HEK293 (cell line): ENCODE data around the gene GUCA2B.

Experiments
- CTCF ChIA-PET: fragments of 350-600 bp; formaldehyde crosslinking; extraction: SDS; loops from one replicate; lab custom pipeline; 2021; ENCODE audit warnings: antibody characterized with exemption; lab: Yijun Ruan, JAX
- POLR2A ChIA-PET: fragments of 300-600 bp; formaldehyde crosslinking; extraction: SDS; loops from one replicate; lab custom pipeline; 2020; ENCODE audit warnings: antibody characterized with exemption, inconsistent platforms; lab: Yijun Ruan, JAX
- H3K27ac ChIP-seq: fragments of 200-500 bp; sonication (Bioruptor generic); 2 replicates; pipeline ENCODE4 v1.5.1; 2014; ENCODE audit warnings: low read depth, low read length, control low read depth, inconsistent platforms; ENCODE audit errors: extremely low read depth
- H3K36me3 ChIP-seq, 2 experiments: fragments of 200-500 bp in 1 of 2; sonication (Bioruptor generic) in 1 of 2; 1 replicate in 1 of 2; 2 replicates in 1 of 2; pipeline ENCODE4 v1.5.1; 2014 to 2017; ENCODE audit warnings: inconsistent platforms in 2 of 2, low read length in 2 of 2; ENCODE audit not compliant: control insufficient read depth in 2 of 2, insufficient read depth in 1 of 2
- H3K4me1 ChIP-seq: fragments of 200-500 bp; sonication (Bioruptor generic); 2 replicates; pipeline ENCODE4 v1.5.1; 2014; ENCODE audit warnings: mild to moderate bottlenecking, low read length, inconsistent platforms; ENCODE audit not compliant: control insufficient read depth, insufficient read depth
- H3K4me3 ChIP-seq: 2 replicates; pipeline ENCODE4 v1.5.1; 2011; ENCODE audit warnings: low read depth, mild to moderate bottlenecking, control low read depth, low read length, moderate library complexity
- H3K9me3 ChIP-seq: fragments of 200-500 bp; sonication (Bioruptor generic); 2 replicates; pipeline ENCODE4 v1.5.1; 2014; ENCODE audit warnings: low read depth, low read length, inconsistent platforms; ENCODE audit not compliant: control insufficient read depth, insufficient read depth
- BCL11B ChIP-seq: fragments of 450-650 bp; formaldehyde crosslinking; IDR thresholded peaks from 2 replicates; pipeline ENCODE4 v1.5.1; 2016; ENCODE audit warnings: low read depth, missing biosample characterization, missing genetic modification characterization
- KLF16 ChIP-seq: fragments of 450-650 bp; formaldehyde crosslinking; IDR thresholded peaks from 2 replicates; pipeline ENCODE4 v1.5.1; 2017; ENCODE audit warnings: missing biosample characterization, missing genetic modification characterization
- KLF7 ChIP-seq: fragments of 450-650 bp; formaldehyde crosslinking; IDR thresholded peaks from 2 replicates; pipeline ENCODE4 v1.5.1; 2016; ENCODE audit warnings: missing biosample characterization, missing genetic modification characterization, borderline replicate concordance
- MYNN ChIP-seq: fragments of 450-650 bp; formaldehyde crosslinking; IDR thresholded peaks from 2 replicates; pipeline ENCODE4 v1.5.1; 2016; ENCODE audit warnings: missing biosample characterization, missing genetic modification characterization, borderline replicate concordance
- SETDB1 ChIP-seq: IDR thresholded peaks from one replicate; pipeline ENCODE4 v1.6.1; 2017; ENCODE audit warnings: mild to moderate bottlenecking, low read length, moderate library complexity, mixed read lengths; ENCODE audit not compliant: insufficient read length
- TRIM28 ChIP-seq: IDR thresholded peaks from 2 replicates; pipeline ENCODE4 v1.6.1; 2011; ENCODE audit warnings: low read length, control low read depth, borderline replicate concordance
- ZFP3 ChIP-seq: fragments of 450-650 bp; formaldehyde crosslinking; IDR thresholded peaks from 2 replicates; pipeline ENCODE4 v1.5.1; 2016; ENCODE audit warnings: low read depth, missing biosample characterization, missing genetic modification characterization
- ZNF157 ChIP-seq: fragments of 450-650 bp; formaldehyde crosslinking; IDR thresholded peaks from 2 replicates; pipeline ENCODE4 v1.5.1; 2016; ENCODE audit warnings: missing biosample characterization, missing genetic modification characterization
- ZNF202 ChIP-seq: fragments of 450-650 bp; formaldehyde crosslinking; IDR thresholded peaks from 2 replicates; pipeline ENCODE4 v1.5.1; 2016; ENCODE audit warnings: missing biosample characterization, missing genetic modification characterization, borderline replicate concordance
- ZNF248 ChIP-seq: fragments of 450-650 bp; formaldehyde crosslinking; IDR thresholded peaks from 2 replicates; pipeline ENCODE4 v1.5.1; 2017; ENCODE audit warnings: missing biosample characterization, missing genetic modification characterization
- ZNF266 ChIP-seq: fragments of 450-650 bp; formaldehyde crosslinking; IDR thresholded peaks from 2 replicates; pipeline ENCODE4 v1.5.1; 2016; ENCODE audit warnings: missing biosample characterization, missing genetic modification characterization, low read depth
- ZNF37A ChIP-seq: fragments of 450-650 bp; IDR thresholded peaks from 2 replicates; pipeline ENCODE4 v1.5.1; 2018; ENCODE audit warnings: missing biosample characterization, missing genetic modification characterization
- ZNF391 ChIP-seq: fragments of 450-650 bp; formaldehyde crosslinking; IDR thresholded peaks from 2 replicates; pipeline ENCODE4 v1.5.1; 2016; ENCODE audit warnings: low read depth, missing biosample characterization, missing genetic modification characterization, borderline replicate concordance
- ZNF433 ChIP-seq: fragments of 450-650 bp; formaldehyde crosslinking; IDR thresholded peaks from 2 replicates; pipeline ENCODE4 v1.5.1; 2016; ENCODE audit warnings: missing biosample characterization, missing genetic modification characterization, low read depth
- ZNF510 ChIP-seq: fragments of 450-650 bp; formaldehyde crosslinking; IDR thresholded peaks from 2 replicates; pipeline ENCODE4 v1.5.1; 2018; ENCODE audit warnings: mild to moderate bottlenecking, missing genetic modification characterization, missing biosample characterization; ENCODE audit not compliant: insufficient replicate concordance
- ZNF549 ChIP-seq: fragments of 450-650 bp; IDR thresholded peaks from 2 replicates; pipeline ENCODE4 v1.5.1; 2018; ENCODE audit warnings: missing biosample characterization, missing genetic modification characterization, mild to moderate bottlenecking, inconsistent platforms, moderate library complexity
- ZNF639 ChIP-seq: fragments of 450-650 bp; formaldehyde crosslinking; IDR thresholded peaks from 2 replicates; pipeline ENCODE4 v1.5.1; 2016; ENCODE audit warnings: missing biosample characterization, missing genetic modification characterization
- TF ChIP-seq, protein P1 (sequence below): fragments of 450-650 bp; formaldehyde crosslinking; IDR thresholded peaks from 2 replicates; pipeline ENCODE4 v1.5.1; 2016; ENCODE audit warnings: missing biosample characterization, missing genetic modification characterization

Gene GUCA2B

GRCh38 chr1:42152907-42153600 is at the start of gene GUCA2B:
GUCA2B (plus strand) TSS chr1:42153410; CDS start chr1:42153451, 41 bp downstream.
- CTCF ChIA-PET, result no interaction called here
- Histone ChIP-seq H3K27ac (no peak within 1 kb of the TSS), H3K9me3 (no peaks in the 10 kb centered on the region), H3K4me1 (no peaks in the 10 kb centered on the region)
- TF ChIP-seq ZNF549 (tag by site-specific recombination), result no peak
- TF ChIP-seq, all 188 proteins: peak for 0
- Histone ChIP-seq H3K36me3 (no peaks in the 10 kb centered on the region), H3K4me3 (no peak within 1 kb of the TSS)
- POLR2A ChIA-PET, result no interaction called here

DNA sequence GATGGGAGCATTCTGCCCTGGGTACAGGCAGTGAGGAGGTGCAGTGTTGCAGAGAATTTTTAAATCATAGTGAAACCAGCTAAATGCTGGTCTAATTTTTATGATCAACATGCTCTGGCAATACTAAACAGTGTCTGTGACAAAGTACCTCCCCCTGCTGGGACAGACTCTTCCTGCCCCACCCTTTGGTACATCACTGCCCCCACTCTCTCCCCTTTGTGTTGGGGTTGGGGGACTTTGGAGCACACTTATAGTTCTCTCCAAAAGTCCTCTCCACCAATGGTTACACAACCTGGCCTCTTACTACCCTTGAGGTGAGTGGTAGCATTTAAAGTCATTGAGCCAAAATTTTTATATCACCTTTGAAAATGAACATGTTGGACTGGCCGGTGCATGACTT is 48.2 kb upstream of the GUCA2B start:
- no peak overlapping the region for H3K27ac ChIP-seq
- no peaks in the 10 kb centered on the region; the same call in 1 of the 2 replicates for H3K9me3 ChIP-seq
- H3K36me3 ChIP-seq, result no peaks in the 10 kb centered on the region
- TF ChIP-seq ZNF37A (tag by site-specific recombination) (peak; percentile 85), MYNN (tag by site-specific recombination) (no peak)
- H3K4me3 ChIP-seq, result no peak overlapping the region
- CTCF ChIA-PET, result no interaction called here
- no peaks in the 10 kb centered on the region for H3K4me1 ChIP-seq
- POLR2A ChIA-PET, result no interaction called here

GRCh38 chr1:42108309-42108708 is 44.9 kb upstream of the GUCA2B start:
- TF ChIP-seq ZNF510 (tag by site-specific recombination), result no peak
- TF ChIP-seq ZNF433 (tag by site-specific recombination), result no peak
- TF ChIP-seq ZNF248 (tag by site-specific recombination), result no peak
- TF ChIP-seq KLF16 (tag by site-specific recombination), result no peak
- TF ChIP-seq ZNF157 (tag by site-specific recombination), result no peak
- TF ChIP-seq KLF7, result no peak
- TF ChIP-seq, protein P1, sequence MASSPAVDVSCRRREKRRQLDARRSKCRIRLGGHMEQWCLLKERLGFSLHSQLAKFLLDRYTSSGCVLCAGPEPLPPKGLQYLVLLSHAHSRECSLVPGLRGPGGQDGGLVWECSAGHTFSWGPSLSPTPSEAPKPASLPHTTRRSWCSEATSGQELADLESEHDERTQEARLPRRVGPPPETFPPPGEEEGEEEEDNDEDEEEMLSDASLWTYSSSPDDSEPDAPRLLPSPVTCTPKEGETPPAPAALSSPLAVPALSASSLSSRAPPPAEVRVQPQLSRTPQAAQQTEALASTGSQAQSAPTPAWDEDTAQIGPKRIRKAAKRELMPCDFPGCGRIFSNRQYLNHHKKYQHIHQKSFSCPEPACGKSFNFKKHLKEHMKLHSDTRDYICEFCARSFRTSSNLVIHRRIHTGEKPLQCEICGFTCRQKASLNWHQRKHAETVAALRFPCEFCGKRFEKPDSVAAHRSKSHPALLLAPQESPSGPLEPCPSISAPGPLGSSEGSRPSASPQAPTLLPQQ (tag by site-specific recombination), result no peak
- no peak for TF ChIP-seq ZNF266 (tag by site-specific recombination)
- no peak for TF ChIP-seq ZNF37A (tag by site-specific recombination)
- TF ChIP-seq BCL11B (tag by site-specific recombination), result no peak
- no peak for TF ChIP-seq ZFP3
- TF ChIP-seq TRIM28, result no peak
- no peak for TF ChIP-seq ZNF391 (tag by site-specific recombination)
- TF ChIP-seq ZNF202, result no peak
- no peak for TF ChIP-seq ZNF639 (tag by site-specific recombination)
- no peak for TF ChIP-seq SETDB1
- Histone ChIP-seq H3K4me3 (no peak overlapping the region), H3K27ac (no peak overlapping the region), H3K36me3 (no peaks in the 10 kb centered on the region), H3K9me3 (no peaks in the 10 kb centered on the region), H3K4me1 (no peaks in the 10 kb centered on the region)
- POLR2A ChIA-PET, result no interaction called here
- CTCF ChIA-PET, result interaction anchor here (0.6 kb wide), 1 partner anchor 208 kb away, joined by 3 read pairs; no protein-coding TSS in a partner anchor
